ENCODE data around the gene KASH5.

KASH5 gene

GRCh38 chr19:49430678-49431329 is 42.8 kb downstream of the KASH5 start:
- in situ Hi-C loops (cut with MboI; ENCODE audit: low sequenced_read_pairs, unreplicated experiment) = loop anchor here (25.0 kb wide), 1 partner anchor 169 kb away; no protein-coding TSS in a partner anchor
- peak; percentile 6 for TF ChIP-seq CTCF (IDR thresholded peaks at IDR 0.05; ENCODE audit: borderline replicate concordance, control extremely low read depth, extremely low read depth, insufficient read depth, missing control alignments)
- DNase-seq (ENCODE audit: low spot score) = peak; percentile 66

- in situ Hi-C loops (cut with MboI; ENCODE audit: low sequenced_read_pairs, unreplicated experiment) = loop anchor here (25.0 kb wide), 1 partner anchor 169 kb away; no protein-coding TSS in a partner anchor
- TF ChIP-seq CTCF (IDR thresholded peaks at IDR 0.05; ENCODE audit: borderline replicate concordance, control extremely low read depth, extremely low read depth, insufficient read depth, missing control alignments) = no peak
Measured at GRCh38 chr19:49431330-49431749, 43.3 kb downstream of the KASH5 start.

GRCh38 chr19:49432141-49433073 is 44.4 kb downstream of the KASH5 start:
- peak; percentile 63 for DNase-seq (ENCODE audit: low spot score)
- in situ Hi-C loops (cut with MboI; ENCODE audit: low sequenced_read_pairs, unreplicated experiment) = loop anchor here (25.0 kb wide), 1 partner anchor 170 kb away; no protein-coding TSS in a partner anchor
- TF ChIP-seq CTCF (IDR thresholded peaks at IDR 0.05; ENCODE audit: borderline replicate concordance, control extremely low read depth, extremely low read depth, insufficient read depth, missing control alignments) = no peak

More at GRCh38 chr19:49431330-49431749, 43.3 kb downstream of the KASH5 start:
- peak; percentile 53 for DNase-seq (ENCODE audit: low spot score)

GRCh38 chr19:49433240-49433901 is 45.3 kb downstream of the KASH5 start:
- TF ChIP-seq CTCF (IDR thresholded peaks at IDR 0.05; ENCODE audit: borderline replicate concordance, control extremely low read depth, extremely low read depth, insufficient read depth, missing control alignments) = no peak
- in situ Hi-C loops (cut with MboI; ENCODE audit: low sequenced_read_pairs, unreplicated experiment) = loop anchor here (25.0 kb wide), 1 partner anchor 171 kb away; no protein-coding TSS in a partner anchor
- no peak for DNase-seq (ENCODE audit: low spot score)

- no peak for DNase-seq (ENCODE audit: low spot score)
- TF ChIP-seq CTCF (IDR thresholded peaks at IDR 0.05; ENCODE audit: borderline replicate concordance, control extremely low read depth, extremely low read depth, insufficient read depth, missing control alignments) = no peak
- in situ Hi-C loops (cut with MboI; ENCODE audit: low sequenced_read_pairs, unreplicated experiment) = loop anchor here (25.0 kb wide), 1 partner anchor 173 kb away; no protein-coding TSS in a partner anchor
Measured at GRCh38 chr19:49434907-49435583, 47.0 kb downstream of the KASH5 start.

All from GM13976 (cell line).